HG02852 (cell line): ENCODE results near the gene MSANTD2.
A peak's percentile ranks its signal among the peaks of the same experiment; 100 is the strongest.
"Not testable (repeated sequence)": the region's sequence is repeated elsewhere in the genome, so short reads cannot be mapped to it uniquely, and the experiment has no call there.

Source experiments
- ATAC-seq: cut with Tn5 transposase; IDR thresholded peaks from one replicate; pipeline ENCODE4 v1.9.1; 2021; ENCODE audit warnings: mild to moderate bottlenecking, moderate library complexity; ENCODE audit not compliant: unreplicated experiment

The MSANTD2 gene

GRCh38 chr11:124778281-124778680 lies 21.9 kb downstream of the MSANTD2 start:
- no peak for ATAC-seq

GRCh38 chr11:124776865-124777645 lies 23.2 kb downstream of the MSANTD2 start:
- ATAC-seq, result no peak

- not testable (repeated sequence) for ATAC-seq
These were observed 29.2 kb downstream of the MSANTD2 start for GRCh38 chr11:124770959-124771358.

GRCh38 chr11:124769806-124770774 lies 30.1 kb downstream of the MSANTD2 start:
- no peak for ATAC-seq

GRCh38 chr11:124768914-124769313 lies 31.3 kb downstream of the MSANTD2 start:
- no peak for ATAC-seq

- no peak for ATAC-seq
These were observed 34.0 kb downstream of the MSANTD2 start for GRCh38 chr11:124766156-124766555.

- no peak for ATAC-seq
These were observed 36.9 kb downstream of the MSANTD2 start for GRCh38 chr11:124763156-124763947.

GRCh38 chr11:124762624-124763155 lies 37.5 kb downstream of the MSANTD2 start:
- peak; percentile 3 for ATAC-seq

- ATAC-seq, result peak; percentile 51
These were observed 38.0 kb downstream of the MSANTD2 start, which contains the start of gene ESAM for GRCh38 chr11:124762105-124762623. Gene ESAM (minus strand): TSS chr11:124762290. CDS start chr11:124762154, 136 bp downstream.

GRCh38 chr11:124761301-124762104 lies 38.7 kb downstream of the MSANTD2 start:
- ATAC-seq, result peak; percentile 0

GRCh38 chr11:124760806-124761205 lies 39.4 kb downstream of the MSANTD2 start:
- no peak for ATAC-seq

GRCh38 chr11:124760205-124760652 lies 40.0 kb downstream of the MSANTD2 start:
- ATAC-seq, result peak; percentile 34

- ATAC-seq, result peak; percentile 19
These were observed 40.7 kb downstream of the MSANTD2 start for GRCh38 chr11:124759266-124760204.

- peak; percentile 44 for ATAC-seq
These were observed 41.6 kb downstream of the MSANTD2 start for GRCh38 chr11:124758355-124759265.

GRCh38 chr11:124757320-124757719 lies 42.9 kb downstream of the MSANTD2 start:
- ATAC-seq, result no peak

- ATAC-seq, result no peak
These were observed 43.4 kb downstream of the MSANTD2 start for GRCh38 chr11:124756753-124757227.
